ENCODE results near the gene TMEM69. TPM values are rescaled to one million over a fixed set of nuclear protein-coding genes. Genes with fewer than 3 reads are reported as not detected.

The TMEM69 gene
- total RNA-seq, 1 experiment from 2014 or later, result 32.3 TPM

- POLR2A ChIA-PET (ENCODE audit: low non-redundant PET), result no interaction called here
- Histone ChIP-seq H3K4me3 (ENCODE audit: low read depth, low read length, poor library complexity, severe bottlenecking) (no peak overlapping the region), H3K36me3 (ENCODE audit: insufficient read depth, low read length, poor library complexity, severe bottlenecking) (peaks cover 92% of the 10 kb centered on the region), H3K27ac (ENCODE audit: low read depth, low read length, poor library complexity, severe bottlenecking) (no peak overlapping the region), H3K9me3 (ENCODE audit: low read depth, low read length, poor library complexity, severe bottlenecking) (no peaks in the 10 kb centered on the region), H3K27me3 (replicated peaks; ENCODE audit: insufficient read depth, low read depth, low read length, poor library complexity) (no peaks in the 10 kb centered on the region), H3K4me1 (ENCODE audit: insufficient read depth, low read length, poor library complexity, severe bottlenecking) (no peaks in the 10 kb centered on the region)
- no peak for DNase-seq (ENCODE audit: low spot score)
- CTCF ChIA-PET, result no interaction called here
- no peak for TF ChIP-seq EZH2 (IDR thresholded peaks at IDR 0.05; ENCODE audit: borderline replicate concordance, low read depth, low read length, poor library complexity, severe bottlenecking)
- no peak for TF ChIP-seq CTCF (conservative IDR thresholded peaks at IDR 0.05; ENCODE audit: low read depth, low read length)
- no TSS peak for BruUV-seq (replicated peaks)
- intact Hi-C loops (cut with micrococcal nuclease; ENCODE audit: unreplicated experiment), result no loop called here
These were observed 33.3 kb upstream of the TMEM69 start for GRCh38 chr1:45654540-45655280.

DNA sequence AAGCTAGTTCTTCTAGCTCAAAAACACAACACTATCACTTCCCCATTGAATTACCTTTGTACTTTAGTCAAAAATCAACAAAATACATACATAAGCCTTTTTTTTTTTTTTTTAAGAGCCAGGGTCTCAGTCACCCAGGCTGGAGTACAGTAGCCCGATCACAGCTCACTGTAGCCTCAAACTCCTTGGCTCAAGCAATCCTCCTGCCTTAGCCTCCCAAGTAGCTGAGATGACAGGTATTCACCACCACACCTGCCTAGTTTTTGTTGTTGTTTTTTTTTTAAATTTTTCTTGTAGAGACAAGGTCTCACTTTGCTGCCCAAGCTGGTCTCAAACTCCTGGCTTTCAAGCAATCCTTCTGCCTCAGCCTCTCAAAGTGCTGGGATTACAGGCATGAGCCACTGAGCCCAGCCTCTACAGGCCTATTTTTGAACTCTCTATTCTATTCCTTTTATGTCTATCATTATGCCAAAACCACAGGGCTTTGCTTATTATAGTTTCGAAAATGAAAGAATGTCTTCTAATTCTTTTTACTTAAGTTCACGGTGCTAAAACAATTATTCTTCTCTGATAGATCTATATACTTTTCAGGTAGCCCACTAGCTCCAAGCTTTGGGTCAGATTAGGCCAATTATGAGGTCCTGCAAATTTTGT is 31.3 kb upstream of the TMEM69 start:
- H3K36me3 ChIP-seq (ENCODE audit: insufficient read depth, low read length, poor library complexity, severe bottlenecking), result peaks cover 88% of the 10 kb centered on the region
- ChIA-PET CTCF (no interaction called here), POLR2A (ENCODE audit: low non-redundant PET) (interaction anchor here (0.7 kb wide), 1 partner anchor 242 kb away, joined by 30 read pairs; no protein-coding TSS in a partner anchor)

DNA sequence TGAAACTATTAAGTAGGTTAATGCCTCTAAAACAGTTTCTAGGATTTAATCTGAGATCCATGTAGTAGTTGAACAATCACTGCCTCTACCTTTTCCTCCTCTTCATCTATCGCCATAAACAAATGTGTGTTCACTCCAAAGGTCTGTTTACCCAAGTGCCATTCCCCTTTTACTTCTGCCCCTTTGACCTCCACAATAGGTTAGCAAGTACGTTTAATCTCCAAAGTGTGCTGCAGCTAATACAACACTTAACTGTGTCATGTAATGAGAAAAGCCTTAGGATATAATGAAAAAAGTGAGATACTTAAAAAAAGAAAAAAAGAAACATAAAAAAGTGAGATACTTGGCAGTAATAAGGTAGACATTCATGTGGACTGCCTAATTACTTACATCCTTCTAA is 29.8 kb upstream of the TMEM69 start:
- intact Hi-C loops (cut with micrococcal nuclease; ENCODE audit: unreplicated experiment), result no loop called here
- Histone ChIP-seq H3K9me3 (ENCODE audit: low read depth, low read length, poor library complexity, severe bottlenecking) (no peaks in the 10 kb centered on the region), H3K4me1 (ENCODE audit: insufficient read depth, low read length, poor library complexity, severe bottlenecking) (no peaks in the 10 kb centered on the region), H3K27ac (ENCODE audit: low read depth, low read length, poor library complexity, severe bottlenecking) (no peak overlapping the region), H3K36me3 (ENCODE audit: insufficient read depth, low read length, poor library complexity, severe bottlenecking) (peaks cover 80% of the 10 kb centered on the region), H3K27me3 (replicated peaks; ENCODE audit: insufficient read depth, low read depth, low read length, poor library complexity) (no peaks in the 10 kb centered on the region), H3K4me3 (ENCODE audit: low read depth, low read length, poor library complexity, severe bottlenecking) (no peak overlapping the region)
- ChIA-PET CTCF (no interaction called here), POLR2A (ENCODE audit: low non-redundant PET) (no interaction called here)
- no TSS peak for BruUV-seq (replicated peaks)
- TF ChIP-seq CTCF (conservative IDR thresholded peaks at IDR 0.05; ENCODE audit: low read depth, low read length) (no peak), EZH2 (IDR thresholded peaks at IDR 0.05; ENCODE audit: borderline replicate concordance, low read depth, low read length, poor library complexity, severe bottlenecking) (no peak)
- no peak for DNase-seq (ENCODE audit: low spot score)

More for the DNA sequence above, 31.3 kb upstream of the TMEM69 start:
- DNase-seq (ENCODE audit: low spot score), result no peak
- Histone ChIP-seq H3K4me3 (ENCODE audit: low read depth, low read length, poor library complexity, severe bottlenecking) (no peak overlapping the region), H3K27ac (ENCODE audit: low read depth, low read length, poor library complexity, severe bottlenecking) (no peak overlapping the region), H3K9me3 (ENCODE audit: low read depth, low read length, poor library complexity, severe bottlenecking) (no peaks in the 10 kb centered on the region), H3K4me1 (ENCODE audit: insufficient read depth, low read length, poor library complexity, severe bottlenecking) (no peaks in the 10 kb centered on the region), H3K27me3 (replicated peaks; ENCODE audit: insufficient read depth, low read depth, low read length, poor library complexity) (no peaks in the 10 kb centered on the region)
- BruUV-seq (replicated peaks), result no TSS peak
- TF ChIP-seq CTCF (conservative IDR thresholded peaks at IDR 0.05; ENCODE audit: low read depth, low read length), result no peak
- TF ChIP-seq EZH2 (IDR thresholded peaks at IDR 0.05; ENCODE audit: borderline replicate concordance, low read depth, low read length, poor library complexity, severe bottlenecking), result no peak
- intact Hi-C loops (cut with micrococcal nuclease; ENCODE audit: unreplicated experiment), result no loop called here

Data from A673 (cell line).